Stomach (tissue), 9 donors: Measurements from ENCODE around the gene PLSCR3. TPM values are rescaled to one million over a fixed set of nuclear protein-coding genes. Genes with fewer than 3 reads are reported as not detected.

Experiments
- DNase-seq, 2 donors: peaks; one replicate each; pipeline versions ENCODE4 v3.0.0 to v3.0.0-alpha.2; 2013 to 2019
- H3K27ac ChIP-seq, 5 donors: fragments of 200-600 bp in 4 of 5; sonication (generic) in 4 of 5; one replicate each; pipeline ENCODE4 v1.5.1; 2013 to 2019; ENCODE audit warnings: mild to moderate bottlenecking in 1 of 5, moderate library complexity in 1 of 5
- H3K27me3 ChIP-seq, 3 donors: fragments of 200-600 bp; sonication (generic); one replicate each; pipeline ENCODE4 v1.5.1; 2017 to 2019; ENCODE audit warnings: mixed run types in 1 of 3
- H3K36me3 ChIP-seq, 4 donors: fragments of 200-600 bp; sonication (generic); 1 replicate in 3 of 4; 2 replicates in 1 of 4; pipeline ENCODE4 v1.5.1; 2016 to 2019
- H3K4me1 ChIP-seq, 4 donors: fragments of 200-600 bp; sonication (generic); one replicate each; pipeline ENCODE4 v1.5.1; 2016 to 2019
- H3K4me3 ChIP-seq, 4 donors: fragments of 200-600 bp; sonication (generic) in 3 of 4; one replicate each; pipeline ENCODE4 v1.5.1; 2016 to 2019; ENCODE audit warnings: mild to moderate bottlenecking in 1 of 4
- H3K9me3 ChIP-seq, 4 donors: fragments of 200-600 bp; sonication (generic); one replicate each; pipeline ENCODE4 v1.5.1; 2016 to 2019
- CTCF ChIP-seq, 7 experiments: fragments of 450-650 bp in 4 of 7; fragments of 200-600 bp in 3 of 7; sonication (generic) in 3 of 7; IDR thresholded peaks; one replicate each; pipeline ENCODE4 v1.5.1; 2016 to 2019; ENCODE audit warnings: antibody characterized with exemption in 7 of 7, control low read depth in 2 of 7, mild to moderate bottlenecking in 1 of 7
- EP300 ChIP-seq: sonication (generic); formaldehyde crosslinking; IDR thresholded peaks from one replicate; pipeline ENCODE4 v1.6.1; 2017; ENCODE audit warnings: antibody characterized with exemption
- POLR2A ChIP-seq, 4 donors: fragments of 450-650 bp; IDR thresholded peaks; one replicate each; pipeline ENCODE4 v1.6.1; 2016; ENCODE audit warnings: antibody characterized with exemption in 4 of 4, control low read depth in 2 of 4, mild to moderate bottlenecking in 1 of 4, moderate library complexity in 1 of 4
- POLR2AphosphoS5 ChIP-seq, 3 donors: sonication (generic); formaldehyde crosslinking; IDR thresholded peaks; one replicate each; pipeline ENCODE4 v1.6.1; 2016; ENCODE audit warnings: antibody characterized with exemption in 3 of 3
- WGBS, 5 donors: extraction: QIAGEN DNeasy Blood & Tissue Kit in 3 of 5; methylation state at CpG; one replicate each; pipeline versions ENCODE4 v1.1.5 to v1.1.7; 2013 to 2018; 5-methylcytosine and 5-hydroxymethylcytosine counted together
- intact Hi-C: fragments of 100-400 bp; cut with DNase I; formaldehyde crosslinking; loops from one replicate; pipeline ENCODE4 v1.15.1; 2023; ENCODE audit warnings: low total_unique reads
- polyA plus RNA-seq, 3 donors: library from polyadenylated mRNA; stranded (reverse); fragments of 200-250 nt; gene quantifications; one replicate each; pipeline ENCODE4 v1.2.3, GENCODE V29; 2013
- total RNA-seq, 5 donors: library from RNA; depleted of rRNA; stranded (reverse); fragments of >200 nt; gene quantifications; one replicate each; pipeline versions ENCODE4 v1.1.0 to v1.2.3, GENCODE V29; 2014 to 2016
- donor health status: healthy with polysubstance abuse.
- donor health status: Bipolar disorder and iron deficiency.
- donor health status: healthy.

Gene PLSCR3
- total and polyA plus RNA-seq, 8 donors = 7.9 to 101 (median 24.4) TPM; not detected in 1

GRCh38 chr17:7416323-7416722 is 22.0 kb upstream of the PLSCR3 start:
- intact Hi-C loops = no loop called here
- Histone ChIP-seq H3K9me3 (no peaks in the 10 kb centered on the region), H3K27ac (no peak overlapping the region), H3K4me1 (no peaks in the 10 kb centered on the region), H3K27me3 (peaks cover 0 to 5% (median 0%) of the 10 kb centered on the region in 3 donors), H3K4me3 (no peak overlapping the region), H3K36me3 (peaks cover 0 to 38% (median 17%) of the 10 kb centered on the region in 4 donors)
- DNase-seq = no peak
- TF ChIP-seq CTCF (IDR thresholded peaks at IDR 0.05) = no peak
- no peak for TF ChIP-seq EP300
- TF ChIP-seq POLR2A (IDR thresholded peaks at IDR 0.05) = no peak
- no peak for TF ChIP-seq POLR2AphosphoS5 (IDR thresholded peaks at IDR 0.05)
- 67 to 80% (median 70%) methylated on average over 6 of the region's 6 CpGs for WGBS, 5 donors

- Histone ChIP-seq H3K27ac (no peak overlapping the region), H3K9me3 (no peaks in the 10 kb centered on the region), H3K4me1 (no peaks in the 10 kb centered on the region), H3K27me3 (peaks cover 0 to 5% (median 0%) of the 10 kb centered on the region in 3 donors), H3K36me3 (peaks cover 0 to 39% (median 17%) of the 10 kb centered on the region in 4 donors), H3K4me3 (no peak overlapping the region)
- 78 to 89% (median 84%) methylated on average over 13 to 23 of the region's 23 CpGs for WGBS, 5 donors
- DNase-seq = no peak
- no peak for TF ChIP-seq POLR2A (IDR thresholded peaks at IDR 0.05)
- no peak for TF ChIP-seq POLR2AphosphoS5 (IDR thresholded peaks at IDR 0.05)
- intact Hi-C loops = no loop called here
These were observed 21.5 kb upstream of the PLSCR3 start for GRCh38 chr17:7415784-7416183.

GRCh38 chr17:7414837-7415236 is 20.5 kb upstream of the PLSCR3 start:
- H3K27ac ChIP-seq = no peak overlapping the region
- H3K27me3 ChIP-seq = peaks cover 0 to 5% (median 0%) of the 10 kb centered on the region in 3 donors
- H3K36me3 ChIP-seq = peaks cover 0 to 48% (median 22%) of the 10 kb centered on the region in 4 donors
- no peaks in the 10 kb centered on the region for H3K4me1 ChIP-seq
- no peak for DNase-seq
- TF ChIP-seq EP300 = no peak
- H3K4me3 ChIP-seq = no peak overlapping the region
- intact Hi-C loops = no loop called here
- H3K9me3 ChIP-seq = no peaks in the 10 kb centered on the region
- WGBS, 5 donors = 79 to 93% (median 86%) methylated on average over 5 to 14 of the region's 14 CpGs

GRCh38 chr17:7413346-7413985 is 19.1 kb upstream of the PLSCR3 start:
- H3K27me3 ChIP-seq = peaks cover 0 to 5% (median 0%) of the 10 kb centered on the region in 3 donors
- 71 to 80% (median 78%) methylated on average over 6 of the region's 6 CpGs for WGBS, 5 donors
- H3K4me3 ChIP-seq = no peak overlapping the region
- intact Hi-C loops = no loop called here
- TF ChIP-seq EP300 (no peak), POLR2AphosphoS5 (IDR thresholded peaks at IDR 0.05) (no peak), CTCF (IDR thresholded peaks at IDR 0.05) (no peak), POLR2A (IDR thresholded peaks at IDR 0.05) (no peak)
- H3K4me1 ChIP-seq = peaks cover 0 to under 1% (median 0%) of the 10 kb centered on the region in 4 donors
- peaks cover 0 to 62% (median 35%) of the 10 kb centered on the region in 4 donors for H3K36me3 ChIP-seq
- H3K27ac ChIP-seq = no peak overlapping the region
- no peak for DNase-seq
- no peaks in the 10 kb centered on the region for H3K9me3 ChIP-seq

- H3K4me3 ChIP-seq = no peak overlapping the region
- no peaks in the 10 kb centered on the region for H3K9me3 ChIP-seq
- peaks cover 0 to 6% (median 5%) of the 10 kb centered on the region in 4 donors for H3K4me1 ChIP-seq
- intact Hi-C loops = no loop called here
- WGBS, 5 donors = 80 to 90% (median 86%) methylated on average over 2 to 8 of the region's 8 CpGs
- no peak for DNase-seq
- H3K27me3 ChIP-seq = no peaks in the 10 kb centered on the region
- H3K27ac ChIP-seq = no peak overlapping the region
- TF ChIP-seq CTCF (IDR thresholded peaks at IDR 0.05) (no peak), POLR2A (IDR thresholded peaks at IDR 0.05) (no peak), EP300 (no peak), POLR2AphosphoS5 (IDR thresholded peaks at IDR 0.05) (no peak)
- H3K36me3 ChIP-seq = peaks cover 0 to 43% (median 27%) of the 10 kb centered on the region in 4 donors
These were observed 17.1 kb upstream of the PLSCR3 start for GRCh38 chr17:7411427-7411750.
